SK-N-SH (cell line): ENCODE data around the gene CX3CL1.

Experiments
- CHD2 ChIP-seq: fragments of 150-350 bp; IDR thresholded peaks from 2 replicates; pipeline ENCODE4 v1.6.1; 2018; ENCODE audit warnings: low read length; ENCODE audit not compliant: partially characterized antibody
- GATA2 ChIP-seq: sonication (generic); formaldehyde crosslinking; IDR thresholded peaks from 2 replicates; pipeline ENCODE4 v1.5.0; 2020; ENCODE audit warnings: mild to moderate bottlenecking, missing genetic modification reagents
- MEF2A ChIP-seq: IDR thresholded peaks from 2 replicates; pipeline ENCODE4 v1.4.0; 2012; ENCODE audit warnings: low read depth, borderline replicate concordance
- RAD21 ChIP-seq: IDR thresholded peaks from 2 replicates; pipeline ENCODE4 v1.6.1; 2012; ENCODE audit warnings: mild to moderate bottlenecking, low read length
- RXRA ChIP-seq: IDR thresholded peaks from 2 replicates; pipeline ENCODE4 v1.4.0; 2012; ENCODE audit warnings: low read depth, mild to moderate bottlenecking, borderline replicate concordance
- TCF12 ChIP-seq: IDR thresholded peaks from 2 replicates; pipeline ENCODE4 v1.4.0; 2012
- ZBTB33 ChIP-seq: IDR thresholded peaks from 2 replicates; pipeline ENCODE4 v1.4.0; 2012; ENCODE audit warnings: low read depth, borderline replicate concordance
- TF ChIP-seq, protein P1 (sequence below): fragments of 150-350 bp; IDR thresholded peaks from 2 replicates; pipeline ENCODE4 v1.6.1; 2017; ENCODE audit warnings: antibody characterized with exemption, low read length, low read depth, borderline replicate concordance
- TF ChIP-seq, protein P2 (sequence below): fragments of 200-600 bp; sonication (generic); IDR thresholded peaks from 2 replicates; pipeline ENCODE4 v1.6.1; 2017; ENCODE audit warnings: antibody characterized with exemption, mild to moderate bottlenecking, moderate library complexity

- no peak for TF ChIP-seq GATA2 (CRISPR knock-in tag)
- no peak for TF ChIP-seq TCF12
- TF ChIP-seq MEF2A = no peak
- TF ChIP-seq, protein P1, sequence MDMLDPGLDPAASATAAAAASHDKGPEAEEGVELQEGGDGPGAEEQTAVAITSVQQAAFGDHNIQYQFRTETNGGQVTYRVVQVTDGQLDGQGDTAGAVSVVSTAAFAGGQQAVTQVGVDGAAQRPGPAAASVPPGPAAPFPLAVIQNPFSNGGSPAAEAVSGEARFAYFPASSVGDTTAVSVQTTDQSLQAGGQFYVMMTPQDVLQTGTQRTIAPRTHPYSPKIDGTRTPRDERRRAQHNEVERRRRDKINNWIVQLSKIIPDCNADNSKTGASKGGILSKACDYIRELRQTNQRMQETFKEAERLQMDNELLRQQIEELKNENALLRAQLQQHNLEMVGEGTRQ = no peak
- no peak for TF ChIP-seq RXRA
- no peak for TF ChIP-seq CHD2
- TF ChIP-seq ZBTB33 = no peak
- TF ChIP-seq, protein P2, sequence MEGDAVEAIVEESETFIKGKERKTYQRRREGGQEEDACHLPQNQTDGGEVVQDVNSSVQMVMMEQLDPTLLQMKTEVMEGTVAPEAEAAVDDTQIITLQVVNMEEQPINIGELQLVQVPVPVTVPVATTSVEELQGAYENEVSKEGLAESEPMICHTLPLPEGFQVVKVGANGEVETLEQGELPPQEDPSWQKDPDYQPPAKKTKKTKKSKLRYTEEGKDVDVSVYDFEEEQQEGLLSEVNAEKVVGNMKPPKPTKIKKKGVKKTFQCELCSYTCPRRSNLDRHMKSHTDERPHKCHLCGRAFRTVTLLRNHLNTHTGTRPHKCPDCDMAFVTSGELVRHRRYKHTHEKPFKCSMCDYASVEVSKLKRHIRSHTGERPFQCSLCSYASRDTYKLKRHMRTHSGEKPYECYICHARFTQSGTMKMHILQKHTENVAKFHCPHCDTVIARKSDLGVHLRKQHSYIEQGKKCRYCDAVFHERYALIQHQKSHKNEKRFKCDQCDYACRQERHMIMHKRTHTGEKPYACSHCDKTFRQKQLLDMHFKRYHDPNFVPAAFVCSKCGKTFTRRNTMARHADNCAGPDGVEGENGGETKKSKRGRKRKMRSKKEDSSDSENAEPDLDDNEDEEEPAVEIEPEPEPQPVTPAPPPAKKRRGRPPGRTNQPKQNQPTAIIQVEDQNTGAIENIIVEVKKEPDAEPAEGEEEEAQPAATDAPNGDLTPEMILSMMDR = no peak
- no peak for TF ChIP-seq RAD21
Measured at GRCh38 chr16:57396786-57397185, 24.5 kb downstream of the CX3CL1 start.
